PFSK-1 (cell line): Measurements from ENCODE around the gene EPHA3.

Experiments
- FOXP2 ChIP-seq: optimal IDR thresholded peaks from 2 replicates; pipeline ENCODE3; 2011; ENCODE audit warnings: borderline replicate concordance, control low read depth, inconsistent platforms; ENCODE audit not compliant: insufficient read depth; ENCODE audit errors: extremely low read length, extremely low read depth
- POLR2AphosphoS5 ChIP-seq: IDR thresholded peaks from 2 replicates; pipeline ENCODE4 v1.6.1; 2012; ENCODE audit warnings: low read depth, mild to moderate bottlenecking, control low read depth, low read length, moderate library complexity
- REST ChIP-seq, 2 experiments: IDR thresholded peaks; 2 replicates each; pipeline versions ENCODE4 v1.6.1 to v1.8.0; 2011 to 2012; ENCODE audit warnings: low read depth in 2 of 2, low read length in 2 of 2, control low read depth in 1 of 2, inconsistent platforms in 1 of 2, mild to moderate bottlenecking in 1 of 2, moderate library complexity in 1 of 2; ENCODE audit not compliant: insufficient read depth in 1 of 2
- SIN3A ChIP-seq: IDR thresholded peaks from 2 replicates; pipeline ENCODE4 v1.6.1; 2012; ENCODE audit warnings: mild to moderate bottlenecking, low read length, moderate library complexity, borderline replicate concordance; ENCODE audit not compliant: insufficient read depth
- TAF1 ChIP-seq: IDR thresholded peaks from 2 replicates; pipeline ENCODE4 v1.6.1; 2012; ENCODE audit warnings: low read length, control low read depth, borderline replicate concordance; ENCODE audit not compliant: insufficient read depth

Gene EPHA3

GRCh38 chr3:89472101-89472500, 364.7 kb downstream of the EPHA3 start:
- TF ChIP-seq FOXP2: no peak
- TF ChIP-seq SIN3A: no peak
- no peak for TF ChIP-seq POLR2AphosphoS5
- TF ChIP-seq TAF1: no peak
- no peak for TF ChIP-seq REST (IDR thresholded peaks at IDR 0.05; ENCODE audit: insufficient read depth in 1 of 2, low read depth in 2 of 2, low read length in 2 of 2)

DNA sequence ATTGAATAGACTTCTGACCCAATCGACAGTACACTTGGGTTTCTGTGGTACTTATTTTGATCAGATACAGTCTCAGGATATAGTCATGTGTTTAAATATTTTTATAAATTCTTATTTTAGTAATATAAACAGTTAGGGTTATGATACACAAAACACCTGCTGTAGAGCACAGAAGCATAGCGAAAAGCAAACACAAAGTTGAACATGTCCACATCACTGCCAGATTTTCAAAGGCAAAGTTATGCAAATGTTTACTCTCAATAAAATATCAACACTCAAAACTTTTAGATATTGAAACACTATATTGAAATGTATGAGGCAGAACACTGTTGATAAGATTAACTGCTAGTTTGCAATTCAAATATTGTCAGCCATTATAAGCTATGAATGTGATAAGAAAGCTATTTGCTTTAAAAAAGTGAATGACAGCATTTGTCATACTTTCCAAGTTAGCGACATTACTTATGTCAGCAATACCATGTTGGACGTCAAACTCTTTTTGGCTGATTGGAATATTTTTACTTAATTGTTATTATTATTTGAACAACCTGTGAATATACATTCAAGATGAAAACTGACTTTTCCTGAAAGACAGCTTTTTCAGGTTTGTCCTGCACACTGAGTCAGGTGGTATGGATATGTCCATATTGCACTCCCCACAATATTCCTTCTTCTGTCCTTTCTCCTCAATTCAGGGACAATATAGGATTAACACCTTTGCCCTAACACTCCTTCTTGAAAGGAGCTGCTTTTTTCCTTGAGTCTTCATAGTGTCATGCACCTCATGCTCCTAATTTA, 367.1 kb downstream of the EPHA3 start:
- TF ChIP-seq REST (IDR thresholded peaks at IDR 0.05; ENCODE audit: insufficient read depth in 1 of 2, low read depth in 2 of 2, low read length in 2 of 2) (no peak), FOXP2 (no peak), SIN3A (no peak), POLR2AphosphoS5 (no peak), TAF1 (no peak)

- TF ChIP-seq POLR2AphosphoS5 (no peak), SIN3A (no peak), FOXP2 (no peak), REST (IDR thresholded peaks at IDR 0.05; ENCODE audit: insufficient read depth in 1 of 2, low read depth in 2 of 2, low read length in 2 of 2) (no peak), TAF1 (no peak)
Measured at GRCh38 chr3:89488800-89489580, 381.6 kb downstream of the EPHA3 start.

DNA sequence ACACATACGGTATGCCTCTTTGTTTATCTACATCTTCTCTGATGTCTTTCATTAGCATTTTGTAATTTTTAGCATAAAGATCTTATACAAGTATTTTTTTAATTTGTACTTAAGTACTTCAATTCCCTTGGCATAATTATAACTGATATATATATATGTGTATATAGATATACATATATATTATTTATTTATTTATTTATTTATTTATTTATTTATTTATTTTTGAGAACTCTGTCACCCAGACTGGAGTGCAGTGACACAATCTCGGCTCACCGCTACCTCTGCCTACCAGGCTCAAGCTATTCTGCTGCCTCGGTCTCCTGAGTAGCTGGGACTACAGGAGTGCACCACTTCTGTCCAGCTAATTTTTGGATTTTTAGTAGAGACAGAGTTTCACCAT, 382.7 kb downstream of the EPHA3 start:
- TF ChIP-seq POLR2AphosphoS5 (no peak), SIN3A (no peak), TAF1 (no peak), REST (IDR thresholded peaks at IDR 0.05; ENCODE audit: insufficient read depth in 1 of 2, low read depth in 2 of 2, low read length in 2 of 2) (no peak), FOXP2 (no peak)
